ENCODE results near the gene ZDHHC7.

DNA sequence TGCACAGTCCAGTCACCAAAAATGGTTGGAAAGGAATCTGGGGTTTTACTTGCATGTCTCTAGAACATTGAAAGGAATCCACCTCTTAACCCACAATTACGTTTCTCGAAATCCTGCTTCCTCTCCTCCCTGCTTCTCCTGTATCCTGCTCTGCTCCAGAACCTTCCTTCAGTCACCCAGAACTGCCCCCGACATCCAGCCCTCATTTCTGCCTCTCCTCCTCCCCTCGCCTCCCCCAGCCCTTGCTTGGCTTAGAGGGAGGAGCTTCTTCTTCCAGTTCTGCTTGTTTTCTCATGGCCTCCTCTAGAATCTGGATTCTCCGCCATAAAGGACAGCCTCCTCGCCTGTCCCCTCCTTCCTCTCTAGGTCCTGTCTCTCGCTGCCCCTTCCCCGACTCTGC is 48.3 kb downstream of the ZDHHC7 start:
- TF ChIP-seq POLR2A (IDR thresholded peaks at IDR 0.05) (no peak), POLR2AphosphoS5 (IDR thresholded peaks at IDR 0.05) (no peak)

Data from gastroesophageal sphincter (tissue), 2 donors.